ENCODE data around the gene MBOAT2. TPM values are rescaled to one million over a fixed set of nuclear protein-coding genes. Genes with fewer than 3 reads are reported as not detected.
A peak's percentile ranks its signal among the peaks of the same experiment; 100 is the strongest.

MBOAT2 gene
- total and polyA plus RNA-seq, 2 experiments from 2014 or later, result 38.2 to 58.3 TPM

- no peak overlapping the region for H3K4me3 ChIP-seq
- H3K9me3 ChIP-seq (ENCODE audit: low read depth), result no peaks in the 10 kb centered on the region
- H3K27me3 ChIP-seq, result no peaks in the 10 kb centered on the region
- H3K36me3 ChIP-seq, result no peaks in the 10 kb centered on the region
- no peaks in the 10 kb centered on the region for H3K4me1 ChIP-seq (ENCODE audit: low read depth)
- peak in 1 of 2 donors; percentile 79 for DNase-seq (ENCODE audit: low read depth in 1 of 2, low spot score in 1 of 2)
- H3K27ac ChIP-seq, result no peak overlapping the region
- no peak for TF ChIP-seq CTCF (IDR thresholded peaks at IDR 0.05; ENCODE audit: low read depth, low read length)
Measured at GRCh38 chr2:9030841-9031240, 27.4 kb upstream of the MBOAT2 start.

- TF ChIP-seq CTCF (IDR thresholded peaks at IDR 0.05; ENCODE audit: low read depth, low read length), result no peak
- DNase-seq (ENCODE audit: low read depth in 1 of 2, low spot score in 1 of 2), result no peak
- H3K36me3 ChIP-seq, result no peaks in the 10 kb centered on the region
- no peak overlapping the region for H3K4me3 ChIP-seq
- H3K27me3 ChIP-seq, result no peaks in the 10 kb centered on the region
- no peaks in the 10 kb centered on the region for H3K4me1 ChIP-seq (ENCODE audit: low read depth)
- no peak overlapping the region for H3K27ac ChIP-seq
- no peaks in the 10 kb centered on the region for H3K9me3 ChIP-seq (ENCODE audit: low read depth)
Measured at GRCh38 chr2:9030190-9030589, 26.7 kb upstream of the MBOAT2 start.

GRCh38 chr2:9029721-9030120 is 26.2 kb upstream of the MBOAT2 start:
- no peak for DNase-seq (ENCODE audit: low read depth in 1 of 2, low spot score in 1 of 2)
- H3K36me3 ChIP-seq, result no peaks in the 10 kb centered on the region
- no peak for TF ChIP-seq CTCF (IDR thresholded peaks at IDR 0.05; ENCODE audit: low read depth, low read length)
- H3K27me3 ChIP-seq, result no peaks in the 10 kb centered on the region
- H3K4me3 ChIP-seq, result no peak overlapping the region
- H3K9me3 ChIP-seq (ENCODE audit: low read depth), result no peaks in the 10 kb centered on the region
- H3K27ac ChIP-seq, result no peak overlapping the region
- no peaks in the 10 kb centered on the region for H3K4me1 ChIP-seq (ENCODE audit: low read depth)

- no peak for DNase-seq (ENCODE audit: low read depth in 1 of 2, low spot score in 1 of 2)
- no peaks in the 10 kb centered on the region for H3K4me1 ChIP-seq (ENCODE audit: low read depth)
- H3K27me3 ChIP-seq, result no peaks in the 10 kb centered on the region
- H3K36me3 ChIP-seq, result no peaks in the 10 kb centered on the region
- no peaks in the 10 kb centered on the region for H3K9me3 ChIP-seq (ENCODE audit: low read depth)
- no peak for TF ChIP-seq CTCF (IDR thresholded peaks at IDR 0.05; ENCODE audit: low read depth, low read length)
- no peak overlapping the region for H3K4me3 ChIP-seq
- no peak overlapping the region for H3K27ac ChIP-seq
Measured at GRCh38 chr2:9027884-9028283, 24.4 kb upstream of the MBOAT2 start.

- no peak for TF ChIP-seq CTCF (IDR thresholded peaks at IDR 0.05; ENCODE audit: low read depth, low read length)
- H3K27me3 ChIP-seq, result no peaks in the 10 kb centered on the region
- H3K4me3 ChIP-seq, result no peak overlapping the region
- H3K4me1 ChIP-seq (ENCODE audit: low read depth), result no peaks in the 10 kb centered on the region
- no peaks in the 10 kb centered on the region for H3K36me3 ChIP-seq
- no peak for DNase-seq (ENCODE audit: low read depth in 1 of 2, low spot score in 1 of 2)
- no peak overlapping the region for H3K27ac ChIP-seq
- H3K9me3 ChIP-seq (ENCODE audit: low read depth), result no peaks in the 10 kb centered on the region
Measured at GRCh38 chr2:9025746-9026145, 22.3 kb upstream of the MBOAT2 start.

- TF ChIP-seq CTCF (IDR thresholded peaks at IDR 0.05; ENCODE audit: low read depth, low read length), result no peak
- no peak overlapping the region for H3K27ac ChIP-seq
- DNase-seq (ENCODE audit: low read depth in 1 of 2, low spot score in 1 of 2), result no peak
- no peaks in the 10 kb centered on the region for H3K36me3 ChIP-seq
- no peaks in the 10 kb centered on the region for H3K27me3 ChIP-seq
- no peaks in the 10 kb centered on the region for H3K9me3 ChIP-seq (ENCODE audit: low read depth)
- H3K4me1 ChIP-seq (ENCODE audit: low read depth), result no peaks in the 10 kb centered on the region
- no peak overlapping the region for H3K4me3 ChIP-seq
Measured at GRCh38 chr2:9024575-9024974, 21.1 kb upstream of the MBOAT2 start.

Measured in cardiac muscle cell (in vitro differentiated cells and primary cell).